Measurements from ENCODE around the gene MATCAP1. TPM values are rescaled to one million over a fixed set of nuclear protein-coding genes. Genes with fewer than 3 reads are reported as not detected.
A peak's percentile ranks its signal among the peaks of the same experiment; 100 is the strongest.

MATCAP1 gene
- total and polyA plus RNA-seq, 7 donors = 4.2 to 9.7 (median 6.5) TPM

- no peaks in the 10 kb centered on the region for H3K27me3 ChIP-seq (ENCODE audit: insufficient read depth in 3 of 3, low read length in 2 of 3)
- no peak for ATAC-seq
- no peak overlapping the region for H3K27ac ChIP-seq
- no peak overlapping the region for H3K4me3 ChIP-seq
- H3K4me1 ChIP-seq = peaks cover 16% of the 10 kb centered on the region
- peaks cover 0 to 19% of the 10 kb centered on the region in 2 donors for H3K36me3 ChIP-seq (ENCODE audit: insufficient read depth in 1 of 2, low read depth in 1 of 2)
- no peaks in the 10 kb centered on the region for H3K9me3 ChIP-seq
- no peak for DNase-seq
- TF ChIP-seq CTCF (IDR thresholded peaks at IDR 0.05) = no peak
- intact Hi-C loops (cut with DNase I) = no loop called here
- WGBS, 3 donors = 58 to 64% (median 58%) methylated on average over 3 of the region's 3 CpGs
Observed at GRCh38 chr16:67223992-67224391, 40.2 kb upstream of the MATCAP1 start.

GRCh38 chr16:67216612-67217490, 33.1 kb upstream of the MATCAP1 start:
- no peak overlapping the region for H3K27ac ChIP-seq
- H3K4me3 ChIP-seq = peak overlapping the region; percentile 4
- ATAC-seq (peak in 3 of 4 donors; percentile 12 to 32 (median 16)), DNase-seq (no peak)
- H3K9me3 ChIP-seq = no peaks in the 10 kb centered on the region
- peaks cover 18% of the 10 kb centered on the region for H3K4me1 ChIP-seq
- no peaks in the 10 kb centered on the region for H3K27me3 ChIP-seq (ENCODE audit: insufficient read depth in 3 of 3, low read length in 2 of 3)
- TF ChIP-seq CTCF (IDR thresholded peaks at IDR 0.05) = no peak
- 64 to 73% (median 68%) methylated on average over 18 of the region's 18 CpGs for WGBS, 3 donors
- no peaks in the 10 kb centered on the region for H3K36me3 ChIP-seq (ENCODE audit: insufficient read depth in 1 of 2, low read depth in 1 of 2)
- intact Hi-C loops (cut with DNase I) = no loop called here

GRCh38 chr16:67215706-67216105, 31.9 kb upstream of the MATCAP1 start:
- no peaks in the 10 kb centered on the region for H3K9me3 ChIP-seq
- 58 to 81% (median 65%) methylated on average over 5 of the region's 5 CpGs for WGBS, 3 donors
- DNase-seq = no peak
- H3K27ac ChIP-seq = no peak overlapping the region
- TF ChIP-seq CTCF (IDR thresholded peaks at IDR 0.05) = no peak
- H3K27me3 ChIP-seq (ENCODE audit: insufficient read depth in 3 of 3, low read length in 2 of 3) = no peaks in the 10 kb centered on the region
- ATAC-seq = no peak
- intact Hi-C loops (cut with DNase I) = no loop called here
- no peaks in the 10 kb centered on the region for H3K36me3 ChIP-seq (ENCODE audit: insufficient read depth in 1 of 2, low read depth in 1 of 2)
- H3K4me1 ChIP-seq = peaks cover 19% of the 10 kb centered on the region
- no peak overlapping the region for H3K4me3 ChIP-seq

- intact Hi-C loops (cut with DNase I) = no loop called here
- Histone ChIP-seq H3K4me3 (no peak overlapping the region), H3K9me3 (no peaks in the 10 kb centered on the region), H3K27ac (peak overlapping the region; percentile 30), H3K27me3 (ENCODE audit: insufficient read depth in 3 of 3, low read length in 2 of 3) (no peaks in the 10 kb centered on the region), H3K4me1 (peaks cover 29% of the 10 kb centered on the region), H3K36me3 (ENCODE audit: insufficient read depth in 1 of 2, low read depth in 1 of 2) (no peaks in the 10 kb centered on the region)
- WGBS, 3 donors = 39 to 54% (median 52%) methylated on average over 8 of the region's 8 CpGs
- ATAC-seq (peak in 1 of 4 donors; percentile 6), DNase-seq (no peak)
- TF ChIP-seq CTCF (IDR thresholded peaks at IDR 0.05) = no peak
Observed at GRCh38 chr16:67213197-67214019, 29.6 kb upstream of the MATCAP1 start.
